ENCODE data around the gene ARHGEF39. TPM values are rescaled to one million over a fixed set of nuclear protein-coding genes. Genes with fewer than 3 reads are reported as not detected.

Gene ARHGEF39
- total RNA-seq, 4 donors from 2014 or later = 1.5 to 3.6 (median 2.4) TPM; not detected in 1

- peak; percentile 37 to 62 (median 52) for TF ChIP-seq CTCF (IDR thresholded peaks at IDR 0.05)
- TF ChIP-seq POLR2A (IDR thresholded peaks at IDR 0.05) = no peak
- Histone ChIP-seq H3K27ac (peak overlapping the region; percentile 96 to 99), H3K27me3 (no peaks in the 10 kb centered on the region), H3K4me3 (no peak overlapping the region), H3K9me3 (no peaks in the 10 kb centered on the region), H3K4me1 (peaks cover 0 to 6% of the 10 kb centered on the region in 2 donors), H3K36me3 (no peaks in the 10 kb centered on the region)
- intact Hi-C loops (cut with DNase I; ENCODE audit: low total_unique reads) = no loop called here
- peak in 1 of 2 donors; percentile 36 for DNase-seq
Measured at GRCh38 chr9:35660966-35661415, 4.0 kb downstream of the ARHGEF39 start.

- peak in 1 of 2 donors; percentile 32 for DNase-seq
- H3K27me3 ChIP-seq = no peaks in the 10 kb centered on the region
- no peaks in the 10 kb centered on the region for H3K36me3 ChIP-seq
- no peak for TF ChIP-seq CTCF (IDR thresholded peaks at IDR 0.05)
- TF ChIP-seq POLR2A (IDR thresholded peaks at IDR 0.05) = peak in 1 of 2 donors; percentile 19
- intact Hi-C loops (cut with DNase I; ENCODE audit: low total_unique reads) = loop anchor here (5.0 kb wide), 1 partner anchor 73 kb away; the partner anchor contains the start of genes CREB3 and TLN1
- H3K4me1 ChIP-seq = peaks cover 0 to 6% of the 10 kb centered on the region in 2 donors
- peak overlapping the region; percentile 96 to 99 for H3K27ac ChIP-seq
- H3K9me3 ChIP-seq = no peaks in the 10 kb centered on the region
- H3K4me3 ChIP-seq = peak overlapping the region; percentile 82 to 100
Measured at GRCh38 chr9:35659340-35659739, 5.7 kb downstream of the ARHGEF39 start.

- H3K27me3 ChIP-seq = no peaks in the 10 kb centered on the region
- peak; percentile 53 to 54 for DNase-seq
- H3K4me3 ChIP-seq = peak overlapping the region; percentile 82 to 100
- intact Hi-C loops (cut with DNase I; ENCODE audit: low total_unique reads) = loop anchor here (5.0 kb wide), 1 partner anchor 73 kb away; the partner anchor contains the start of genes CREB3 and TLN1
- H3K9me3 ChIP-seq = no peaks in the 10 kb centered on the region
- H3K36me3 ChIP-seq = no peaks in the 10 kb centered on the region
- peaks cover 0 to 6% of the 10 kb centered on the region in 2 donors for H3K4me1 ChIP-seq
- H3K27ac ChIP-seq = peak overlapping the region; percentile 96 to 99
- TF ChIP-seq CTCF (IDR thresholded peaks at IDR 0.05) (no peak), POLR2A (IDR thresholded peaks at IDR 0.05) (no peak)
Measured at GRCh38 chr9:35658968-35659220, 6.1 kb downstream of the ARHGEF39 start.

- Histone ChIP-seq H3K4me3 (peak within 1 kb of the TSS; percentile 82 to 100), H3K36me3 (no peaks in the 10 kb centered on the region), H3K9me3 (no peaks in the 10 kb centered on the region), H3K27ac (peak within 1 kb of the TSS; percentile 96 to 99), H3K4me1 (peaks cover 0 to 6% of the 10 kb centered on the region in 2 donors), H3K27me3 (no peaks in the 10 kb centered on the region)
- DNase-seq = peak; percentile 81 to 86
- TF ChIP-seq POLR2A (IDR thresholded peaks at IDR 0.05) (peak; percentile 95 to 98), CTCF (IDR thresholded peaks at IDR 0.05) (peak; percentile 43 to 68 (median 64))
- intact Hi-C loops (cut with DNase I; ENCODE audit: low total_unique reads) = loop anchor here (5.0 kb wide), 1 partner anchor 74 kb away; the partner anchor contains the start of genes CREB3 and TLN1
Measured at GRCh38 chr9:35658137-35658967, 6.6 kb downstream of the ARHGEF39 start, which contains the start of gene CCDC107. Gene CCDC107 (plus strand): TSS chr9:35658292. CDS start chr9:35658380, 88 bp downstream.
